Esophagus squamous epithelium (tissue), 5 donors: ENCODE data around the gene DENND11. TPM values are rescaled to one million over a fixed set of nuclear protein-coding genes. Genes with fewer than 3 reads are reported as not detected.

Source experiments
- DNase-seq: peaks from one replicate; lab custom pipeline; 2025; lab: John Stamatoyannopoulos, UW
- H3K27ac ChIP-seq, 4 donors: fragments of 200-600 bp; sonication (generic); one replicate each; pipeline ENCODE4 v1.5.1; 2016 to 2019; ENCODE audit warnings: mild to moderate bottlenecking in 1 of 4
- H3K27me3 ChIP-seq, 4 donors: fragments of 200-600 bp; sonication (generic); 1 replicate in 3 of 4; 2 replicates in 1 of 4; pipeline versions ENCODE4 v1.5.1 to v1.6.0; 2017 to 2021; ENCODE audit warnings: antibody characterized with exemption in 1 of 4
- H3K36me3 ChIP-seq, 3 donors: fragments of 200-600 bp; sonication (generic); one replicate each; pipeline ENCODE4 v1.5.1; 2016 to 2019
- H3K4me1 ChIP-seq, 3 donors: fragments of 200-600 bp; sonication (generic); one replicate each; pipeline ENCODE4 v1.5.1; 2017 to 2019
- H3K4me3 ChIP-seq, 4 donors: fragments of 200-600 bp; sonication (generic); 1 replicate in 3 of 4; 2 replicates in 1 of 4; pipeline ENCODE4 v1.5.1; 2016 to 2019; ENCODE audit warnings: mild to moderate bottlenecking in 2 of 4, moderate library complexity in 1 of 4
- H3K9me3 ChIP-seq, 3 donors: fragments of 200-600 bp; sonication (generic); one replicate each; pipeline ENCODE4 v1.5.1; 2016 to 2019
- CTCF ChIP-seq, 6 experiments: fragments of 450-650 bp in 4 of 6; fragments of 200-600 bp in 2 of 6; sonication (generic) in 2 of 6; IDR thresholded peaks; one replicate each; pipeline ENCODE4 v1.5.1; 2016 to 2019; ENCODE audit warnings: antibody characterized with exemption in 6 of 6, mild to moderate bottlenecking in 4 of 6, moderate library complexity in 4 of 6
- POLR2A ChIP-seq, 4 donors: fragments of 450-650 bp; IDR thresholded peaks; one replicate each; pipeline ENCODE4 v1.6.1; 2017; ENCODE audit warnings: antibody characterized with exemption in 4 of 4, mild to moderate bottlenecking in 4 of 4, moderate library complexity in 3 of 4
- WGBS, 2 donors: methylation state at CpG; one replicate each; pipeline ENCODE4 v1.1.5; 2018; 5-methylcytosine and 5-hydroxymethylcytosine counted together
- intact Hi-C: fragments of 100-400 bp; cut with DNase I; formaldehyde crosslinking; loops from one replicate; pipeline ENCODE4 v1.15.0; 2022
- total RNA-seq, 4 donors: library from RNA; depleted of rRNA; stranded (reverse); fragments of >200 nt; gene quantifications; one replicate each; pipeline ENCODE4 v1.1.0, GENCODE V29; 2016
- donor health status: DM: yes; HTN: yes; CAD: no.

The DENND11 gene
- total RNA-seq, 4 donors from 2014 or later, result 11.8 to 28.6 (median 14.2) TPM

DNA sequence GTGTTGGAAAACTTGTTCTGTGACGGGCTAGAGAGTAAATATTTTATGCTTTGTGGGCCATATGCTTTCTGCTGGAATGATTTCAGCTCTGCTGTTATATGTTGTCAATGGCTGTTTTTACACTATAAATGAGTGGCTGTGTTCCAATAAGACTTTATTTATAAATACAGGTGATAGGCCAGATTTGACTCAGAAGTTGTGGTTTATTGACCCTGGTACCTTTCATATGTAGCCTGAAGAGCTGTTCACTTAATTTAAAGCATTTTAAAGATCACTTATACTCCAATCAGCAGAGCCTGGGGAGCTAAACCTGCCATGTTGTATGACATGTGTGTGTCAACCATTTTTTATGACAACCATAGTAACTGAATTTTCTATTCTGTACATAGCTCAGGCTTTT is 27.1 kb upstream of the DENND11 start:
- no peaks in the 10 kb centered on the region for H3K27me3 ChIP-seq
- no peaks in the 10 kb centered on the region for H3K9me3 ChIP-seq
- no peaks in the 10 kb centered on the region for H3K4me1 ChIP-seq
- H3K27ac ChIP-seq, result no peak overlapping the region
- TF ChIP-seq CTCF (IDR thresholded peaks at IDR 0.05) (no peak), POLR2A (IDR thresholded peaks at IDR 0.05) (no peak)
- DNase-seq, result no peak
- intact Hi-C loops, result no loop called here
- no peaks in the 10 kb centered on the region for H3K36me3 ChIP-seq
- WGBS, 2 donors, result 95 to 100% methylated on average over 1 of the region's 1 CpG
- no peak overlapping the region for H3K4me3 ChIP-seq

- H3K36me3 ChIP-seq, result no peaks in the 10 kb centered on the region
- no peaks in the 10 kb centered on the region for H3K27me3 ChIP-seq
- no peak overlapping the region for H3K4me3 ChIP-seq
- TF ChIP-seq POLR2A (IDR thresholded peaks at IDR 0.05) (no peak), CTCF (IDR thresholded peaks at IDR 0.05) (no peak)
- H3K9me3 ChIP-seq, result no peaks in the 10 kb centered on the region
- no peak overlapping the region for H3K27ac ChIP-seq
- no peak for DNase-seq
- intact Hi-C loops, result no loop called here
- H3K4me1 ChIP-seq, result no peaks in the 10 kb centered on the region
- 89 to 97% methylated on average over 2 of the region's 2 CpGs for WGBS, 2 donors
Observed at GRCh38 chr7:141722529-141722928, 20.6 kb upstream of the DENND11 start.

DNA sequence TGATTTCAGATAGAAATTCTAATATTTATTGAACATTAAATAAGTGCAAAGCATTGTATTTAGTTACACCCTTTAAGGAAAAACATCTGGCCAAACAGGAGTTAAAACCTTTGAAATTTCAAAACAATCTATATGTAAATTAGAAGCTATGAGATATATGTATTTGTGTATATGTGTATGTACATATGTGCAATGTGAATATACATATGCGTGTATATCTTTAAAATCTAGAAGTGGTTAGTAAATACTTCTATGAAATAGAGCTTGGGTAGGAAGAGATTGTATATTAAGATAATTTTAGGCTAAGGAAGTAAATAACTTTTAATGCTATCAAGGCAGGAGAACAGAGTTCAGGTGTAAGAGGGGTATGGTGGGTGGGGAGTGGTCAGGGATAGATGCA is 15.5 kb upstream of the DENND11 start:
- DNase-seq, result no peak
- Histone ChIP-seq H3K4me1 (no peaks in the 10 kb centered on the region), H3K27ac (no peak overlapping the region), H3K4me3 (no peak overlapping the region), H3K27me3 (no peaks in the 10 kb centered on the region), H3K9me3 (no peaks in the 10 kb centered on the region), H3K36me3 (no peaks in the 10 kb centered on the region)
- TF ChIP-seq CTCF (IDR thresholded peaks at IDR 0.05), result no peak
- TF ChIP-seq POLR2A (IDR thresholded peaks at IDR 0.05), result no peak
- intact Hi-C loops, result no loop called here
- 98 to 100% methylated on average over 1 of the region's 1 CpG for WGBS, 2 donors

- no peak overlapping the region for H3K27ac ChIP-seq
- H3K36me3 ChIP-seq, result no peaks in the 10 kb centered on the region
- TF ChIP-seq POLR2A (IDR thresholded peaks at IDR 0.05), result no peak
- TF ChIP-seq CTCF (IDR thresholded peaks at IDR 0.05), result no peak
- no peak for DNase-seq
- H3K9me3 ChIP-seq, result no peaks in the 10 kb centered on the region
- no peaks in the 10 kb centered on the region for H3K27me3 ChIP-seq
- H3K4me3 ChIP-seq, result no peak overlapping the region
- H3K4me1 ChIP-seq, result no peaks in the 10 kb centered on the region
- 73 to 74% methylated on average over 6 of the region's 6 CpGs for WGBS, 2 donors
- intact Hi-C loops, result no loop called here
Observed at GRCh38 chr7:141715794-141716689, 14.1 kb upstream of the DENND11 start.

GRCh38 chr7:141715018-141715417 is 13.1 kb upstream of the DENND11 start:
- Histone ChIP-seq H3K27ac (no peak overlapping the region), H3K4me1 (no peaks in the 10 kb centered on the region), H3K36me3 (no peaks in the 10 kb centered on the region), H3K9me3 (no peaks in the 10 kb centered on the region), H3K4me3 (no peak overlapping the region), H3K27me3 (no peaks in the 10 kb centered on the region)
- TF ChIP-seq POLR2A (IDR thresholded peaks at IDR 0.05) (no peak), CTCF (IDR thresholded peaks at IDR 0.05) (no peak)
- WGBS, 2 donors, result 66% methylated on average over 4 of the region's 4 CpGs
- intact Hi-C loops, result no loop called here
- DNase-seq, result no peak
